Activated CD4-positive, alpha-beta T cell treated with anti-CD3 and anti-CD28 coated beads, Interleukin-2, amount 50 U/mL, for 4 hours (primary cell): ENCODE results near the gene TSEN34.

Source experiments
- DNase-seq, 2 experiments: peaks; one replicate each; pipeline ENCODE4 v3.0.0-alpha.2; 2020

Gene TSEN34

GRCh38 chr19:54191011-54191810 is at the start of gene TSEN34:
TSS of gene TSEN34 (plus strand) at chr19:54191308. CDS start at chr19:54191365, 57 bp downstream.
- no peak for DNase-seq

GRCh38 chr19:54141356-54141755 is 49.8 kb upstream of the TSEN34 start:
- DNase-seq: no peak

GRCh38 chr19:54142166-54142780 is 48.8 kb upstream of the TSEN34 start:
- DNase-seq: no peak

GRCh38 chr19:54145541-54146158 is 45.5 kb upstream of the TSEN34 start:
- no peak for DNase-seq

- no peak for DNase-seq
Measured at GRCh38 chr19:54147676-54148075, 43.4 kb upstream of the TSEN34 start.

GRCh38 chr19:54148158-54148557 is 43.0 kb upstream of the TSEN34 start:
- DNase-seq: no peak

GRCh38 chr19:54149021-54149812 is 41.9 kb upstream of the TSEN34 start:
- no peak for DNase-seq

- DNase-seq: no peak
Measured at GRCh38 chr19:54151362-54152035, 39.6 kb upstream of the TSEN34 start.

- no peak for DNase-seq
Measured at GRCh38 chr19:54152267-54152666, 38.8 kb upstream of the TSEN34 start.

- no peak for DNase-seq
Measured at GRCh38 chr19:54152878-54153524, 38.1 kb upstream of the TSEN34 start.

- no peak for DNase-seq
Measured at GRCh38 chr19:54153731-54154326, 37.3 kb upstream of the TSEN34 start.

- DNase-seq: no peak
Measured at GRCh38 chr19:54154603-54155345, 36.3 kb upstream of the TSEN34 start.

- DNase-seq: no peak
Measured at GRCh38 chr19:54155694-54156093, 35.4 kb upstream of the TSEN34 start.

- no peak for DNase-seq
Measured at GRCh38 chr19:54156490-54156889, 34.6 kb upstream of the TSEN34 start.

GRCh38 chr19:54156953-54157352 is 34.2 kb upstream of the TSEN34 start:
- no peak for DNase-seq

GRCh38 chr19:54158812-54159351 is 32.2 kb upstream of the TSEN34 start:
- no peak for DNase-seq

GRCh38 chr19:54159352-54160181 is 31.5 kb upstream of the TSEN34 start, which contains the start of gene LENG1:
TSS of gene LENG1 (minus strand) at chr19:54159721. CDS start at chr19:54159695, 26 bp downstream.
- DNase-seq: peak; percentile 98 to 99

GRCh38 chr19:54160182-54160811 is 30.8 kb upstream of the TSEN34 start:
- DNase-seq: no peak

- DNase-seq: no peak
Measured at GRCh38 chr19:54160854-54161253, 30.3 kb upstream of the TSEN34 start.
